Transverse colon (tissue), 4 donors: ENCODE measurements around the gene MARCKSL1.

Source experiments
- CTCF ChIP-seq, 5 experiments: fragments of 200-600 bp in 3 of 5; fragments of 450-650 bp in 2 of 5; sonication (generic) in 3 of 5; IDR thresholded peaks; 1 replicate in 2 of 5; 2 replicates in 3 of 5; pipeline ENCODE4 v1.5.1; 2016 to 2017; ENCODE audit warnings: antibody characterized with exemption in 5 of 5, inconsistent platforms in 3 of 5, mild to moderate bottlenecking in 2 of 5, moderate library complexity in 1 of 5
- EP300 ChIP-seq: sonication (generic); formaldehyde crosslinking; IDR thresholded peaks from one replicate; pipeline ENCODE4 v1.6.1; 2017; ENCODE audit warnings: antibody characterized with exemption, low read depth
- POLR2A ChIP-seq: fragments of 450-650 bp; IDR thresholded peaks from one replicate; pipeline ENCODE4 v1.6.1; 2016; ENCODE audit warnings: antibody characterized with exemption, mild to moderate bottlenecking, moderate library complexity
- POLR2AphosphoS5 ChIP-seq, 3 donors: sonication (generic); formaldehyde crosslinking; IDR thresholded peaks; one replicate each; pipeline ENCODE4 v1.6.1; 2016; ENCODE audit warnings: antibody characterized with exemption in 3 of 3

GRCh38 chr1:32285658-32286057 lies 50.4 kb downstream of the MARCKSL1 start:
- TF ChIP-seq CTCF (IDR thresholded peaks at IDR 0.05) = no peak
- no peak for TF ChIP-seq POLR2A
- TF ChIP-seq EP300 = no peak
- no peak for TF ChIP-seq POLR2AphosphoS5 (IDR thresholded peaks at IDR 0.05)
